Measurements from ENCODE around the gene HAGHL.

HAGHL gene, protein sequence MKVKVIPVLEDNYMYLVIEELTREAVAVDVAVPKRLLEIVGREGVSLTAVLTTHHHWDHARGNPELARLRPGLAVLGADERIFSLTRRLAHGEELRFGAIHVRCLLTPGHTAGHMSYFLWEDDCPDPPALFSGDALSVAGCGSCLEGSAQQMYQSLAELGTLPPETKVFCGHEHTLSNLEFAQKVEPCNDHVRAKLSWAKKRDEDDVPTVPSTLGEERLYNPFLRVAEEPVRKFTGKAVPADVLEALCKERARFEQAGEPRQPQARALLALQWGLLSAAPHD

DNA sequence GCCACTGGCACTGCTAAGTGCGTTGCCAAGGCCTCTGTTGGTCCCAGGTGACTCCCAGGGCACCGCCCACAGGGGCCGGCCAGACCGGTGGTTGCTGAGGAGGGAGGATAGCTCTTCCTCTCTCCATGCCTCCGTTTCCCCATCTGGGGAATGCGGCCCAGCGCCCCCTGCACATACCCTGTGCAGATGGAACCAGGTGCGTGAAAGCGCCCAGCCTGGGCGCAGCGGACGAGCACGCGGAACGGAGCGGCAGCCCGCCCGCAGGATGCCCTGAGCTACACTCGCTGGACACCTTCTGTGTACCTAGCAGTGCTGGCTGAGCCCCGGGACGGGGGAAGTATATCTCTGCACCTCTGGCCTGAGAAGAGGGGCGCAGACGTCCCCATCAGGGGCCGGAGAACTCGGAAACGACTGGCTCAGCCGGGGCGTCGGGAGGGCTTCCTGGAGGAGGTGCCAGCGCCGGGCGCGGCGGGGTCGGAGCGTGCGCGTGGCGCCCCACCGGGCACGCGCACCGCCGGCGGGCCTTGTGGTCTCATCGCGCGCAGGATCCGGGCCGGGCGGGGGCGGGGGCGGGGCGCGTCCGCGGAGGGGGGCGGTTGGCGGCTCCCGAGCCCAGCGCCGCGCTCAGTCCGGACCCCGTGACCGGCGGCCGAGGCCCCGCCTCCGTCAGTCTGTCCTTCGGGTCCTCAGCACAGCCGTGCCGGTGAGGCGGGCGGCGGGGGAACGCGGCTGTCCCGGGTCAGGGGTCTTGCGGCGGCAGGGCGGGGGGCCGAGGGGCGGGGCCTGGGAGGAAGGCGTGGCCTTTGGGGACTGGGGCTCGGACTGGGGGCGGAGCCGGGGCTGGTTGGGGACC, at the start of gene HAGHL, which contains the start of gene CCDC78:
Gene HAGHL (plus strand): TSS at position 669 of the 853 bp plus-strand sequence. CDS start 404 bp downstream, outside the sequence.
Gene CCDC78 (minus strand): TSS at position 6 of the 853 bp plus-strand sequence. CDS start 76 bp downstream, outside the sequence.
- peak; percentile 33 for DNase-seq (ENCODE audit: low read depth)

DNA sequence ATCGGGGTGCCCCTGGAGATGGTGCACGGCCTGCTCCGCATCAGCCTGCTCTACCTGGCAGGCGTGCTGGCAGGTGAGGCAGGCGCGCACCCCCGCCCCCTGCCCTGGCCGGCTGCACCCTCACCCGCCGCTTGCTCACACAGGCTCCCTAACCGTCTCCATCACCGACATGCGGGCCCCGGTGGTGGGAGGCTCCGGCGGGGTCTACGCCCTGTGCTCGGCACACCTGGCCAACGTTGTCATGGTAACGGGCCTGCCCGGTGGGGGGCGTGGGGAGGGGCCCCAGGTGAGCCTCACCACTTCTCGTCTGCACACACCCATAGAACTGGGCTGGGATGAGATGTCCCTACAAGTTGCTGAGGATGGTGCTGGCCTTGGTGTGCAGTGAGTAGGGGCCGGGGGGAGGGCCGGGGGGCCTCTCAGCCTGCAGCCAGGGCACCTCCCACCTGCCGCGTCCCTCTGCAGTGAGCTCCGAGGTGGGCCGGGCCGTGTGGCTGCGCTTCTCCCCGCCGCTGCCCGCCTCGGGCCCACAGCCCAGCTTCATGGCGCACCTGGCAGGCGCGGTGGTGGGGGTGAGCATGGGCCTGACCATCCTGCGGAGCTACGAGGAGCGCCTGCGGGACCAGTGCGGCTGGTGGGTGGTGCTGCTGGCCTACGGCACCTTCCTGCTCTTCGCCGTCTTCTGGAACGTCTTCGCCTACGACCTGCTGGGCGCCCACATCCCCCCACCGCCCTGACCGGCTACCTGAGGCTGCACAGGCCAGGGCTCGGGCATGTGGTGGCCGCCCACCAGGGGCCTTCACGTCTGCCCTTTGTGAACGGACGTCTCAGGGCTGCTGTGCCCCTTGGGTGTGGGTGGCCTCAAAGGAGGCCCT, 49.4 kb upstream of the HAGHL start:
- DNase-seq (ENCODE audit: low read depth), result no peak

DNA sequence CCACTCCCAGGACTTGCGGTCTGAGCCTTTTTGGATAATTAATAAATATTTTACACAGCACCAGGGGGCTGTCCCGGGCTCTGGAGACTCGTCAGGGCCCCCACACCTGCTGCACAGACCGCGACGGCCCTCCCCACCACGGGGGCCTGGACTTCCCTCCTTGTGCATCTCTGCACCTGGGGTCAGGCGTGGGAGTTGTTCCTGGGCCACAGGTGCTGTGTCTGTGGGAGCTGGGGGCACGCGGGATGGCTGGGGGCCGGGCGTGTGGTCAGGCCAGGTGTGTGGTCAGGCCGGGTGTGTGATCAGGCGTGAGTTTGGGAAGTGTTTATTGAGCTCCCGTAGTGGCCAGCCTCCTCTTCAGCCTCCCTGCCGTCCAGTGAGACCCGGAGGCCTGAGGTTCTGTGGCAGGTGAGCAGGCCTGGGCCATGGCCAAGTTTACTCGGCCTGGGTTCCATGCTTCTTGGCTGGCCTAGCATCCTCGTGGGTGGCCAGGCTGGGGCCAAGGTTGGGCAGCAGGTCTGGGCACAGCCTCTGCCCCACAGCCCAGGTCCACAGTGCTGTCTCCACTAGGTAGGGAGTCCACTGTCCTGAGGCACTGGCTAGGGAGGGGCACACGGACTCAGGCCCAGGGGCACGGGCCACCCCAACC, 48.6 kb upstream of the HAGHL start:
- no peak for DNase-seq (ENCODE audit: low read depth)

DNA sequence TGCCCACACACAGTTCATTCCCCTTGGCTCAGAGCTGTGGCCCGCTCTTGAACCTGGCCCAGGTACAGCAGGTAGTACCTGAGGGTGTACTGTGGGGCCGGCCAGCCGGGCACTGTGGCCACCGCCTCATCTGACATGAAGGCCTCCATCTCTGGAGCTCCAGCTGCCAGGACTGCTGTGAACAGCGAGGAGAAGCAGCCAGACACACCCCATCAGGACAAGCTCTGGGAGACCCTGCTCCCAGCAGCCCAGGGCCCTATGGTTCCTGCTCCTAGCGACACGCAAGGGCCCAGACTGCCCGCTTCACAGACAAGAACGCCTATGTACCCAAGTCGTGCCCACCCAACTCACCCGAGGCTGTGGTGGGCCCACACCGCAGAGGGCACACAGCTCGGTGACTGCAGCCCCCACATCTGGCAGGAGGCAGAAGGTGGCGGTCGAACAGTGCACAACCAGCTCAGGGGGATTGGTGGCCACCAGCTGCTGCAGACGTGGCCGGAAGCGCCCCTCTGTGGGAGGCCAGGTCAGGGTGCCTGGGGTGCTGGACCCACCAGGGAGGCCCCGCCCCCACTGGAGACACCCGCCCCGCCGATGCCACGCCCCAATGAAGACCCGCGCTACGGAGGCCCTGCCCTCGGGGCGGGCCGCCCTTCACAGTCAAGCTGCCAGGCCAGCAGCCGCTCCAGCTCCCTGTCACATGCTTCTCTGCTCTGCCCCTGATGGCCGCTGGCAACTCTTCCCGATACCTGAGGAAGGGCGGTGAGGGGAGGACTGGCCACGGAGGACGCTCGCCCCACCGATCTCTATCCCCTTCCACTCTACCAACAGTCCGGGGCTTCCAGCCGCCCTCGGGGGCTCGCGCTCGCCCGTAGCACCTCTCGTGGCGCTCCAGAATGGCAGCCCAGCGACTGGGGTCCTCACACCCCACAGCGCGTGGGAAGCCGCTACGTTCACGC, 47.8 kb upstream of the HAGHL start:
- peak; percentile 35 for DNase-seq (ENCODE audit: low read depth)

DNA sequence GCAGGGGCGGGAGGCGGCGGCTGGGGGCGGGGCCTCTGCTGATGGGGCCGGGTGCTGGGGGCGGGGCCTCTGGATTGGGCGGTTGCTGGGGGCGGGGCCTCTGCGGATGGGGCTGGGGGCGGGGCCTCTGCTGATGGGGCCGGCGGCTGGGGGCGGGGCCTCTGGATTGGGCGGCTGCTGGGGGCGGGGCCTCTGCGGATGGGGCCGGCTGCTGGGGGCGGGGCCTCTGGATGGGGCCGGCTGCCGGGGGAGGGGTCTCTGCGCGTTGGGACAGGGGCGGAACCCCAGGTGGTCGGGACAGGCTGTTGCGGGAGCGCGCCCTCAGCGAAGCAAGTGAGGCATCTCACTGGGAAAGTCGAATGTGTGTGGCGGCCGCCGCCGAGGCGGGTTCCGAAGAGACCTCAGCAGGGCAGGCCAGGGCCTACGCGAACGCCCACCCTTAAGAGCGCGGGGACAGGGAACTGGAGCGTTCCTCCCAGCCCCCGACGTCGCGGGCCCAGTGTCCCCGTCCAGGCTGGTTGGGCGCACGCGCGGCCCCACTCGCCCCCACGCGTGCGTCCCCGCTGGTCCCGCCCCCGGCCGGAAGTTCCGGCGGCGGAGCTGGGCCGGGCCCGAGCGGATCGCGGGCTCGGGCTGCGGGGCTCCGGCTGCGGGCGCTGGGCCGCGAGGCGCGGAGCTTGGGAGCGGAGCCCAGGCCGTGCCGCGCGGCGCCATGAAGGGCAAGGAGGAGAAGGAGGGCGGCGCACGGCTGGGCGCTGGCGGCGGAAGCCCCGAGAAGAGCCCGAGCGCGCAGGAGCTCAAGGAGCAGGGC, 46.9 kb upstream of the HAGHL start, which contains the start of gene STUB1:
Gene STUB1 (plus strand): TSS at position 597 of the 811 bp plus-strand sequence. CDS start 116 bp downstream, at position 713.
- peak; percentile 82 for DNase-seq (ENCODE audit: low read depth)

DNA sequence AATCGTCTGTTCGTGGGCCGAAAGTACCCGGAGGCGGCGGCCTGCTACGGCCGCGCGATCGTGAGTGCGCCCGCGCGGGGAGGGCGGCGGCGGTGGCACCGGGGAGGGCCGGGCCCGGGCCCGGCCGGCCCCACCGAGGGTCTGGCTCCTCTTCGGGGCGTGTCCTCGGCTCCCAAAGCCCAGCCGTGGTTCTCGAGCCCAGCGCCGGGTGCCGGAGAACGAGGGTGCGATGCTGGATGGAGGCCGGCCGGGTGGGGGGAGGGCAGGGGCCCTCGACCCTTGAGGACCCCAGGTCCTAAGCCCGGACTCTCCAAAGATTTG, 46.3 kb upstream of the HAGHL start:
- DNase-seq (ENCODE audit: low read depth), result no peak

DNA sequence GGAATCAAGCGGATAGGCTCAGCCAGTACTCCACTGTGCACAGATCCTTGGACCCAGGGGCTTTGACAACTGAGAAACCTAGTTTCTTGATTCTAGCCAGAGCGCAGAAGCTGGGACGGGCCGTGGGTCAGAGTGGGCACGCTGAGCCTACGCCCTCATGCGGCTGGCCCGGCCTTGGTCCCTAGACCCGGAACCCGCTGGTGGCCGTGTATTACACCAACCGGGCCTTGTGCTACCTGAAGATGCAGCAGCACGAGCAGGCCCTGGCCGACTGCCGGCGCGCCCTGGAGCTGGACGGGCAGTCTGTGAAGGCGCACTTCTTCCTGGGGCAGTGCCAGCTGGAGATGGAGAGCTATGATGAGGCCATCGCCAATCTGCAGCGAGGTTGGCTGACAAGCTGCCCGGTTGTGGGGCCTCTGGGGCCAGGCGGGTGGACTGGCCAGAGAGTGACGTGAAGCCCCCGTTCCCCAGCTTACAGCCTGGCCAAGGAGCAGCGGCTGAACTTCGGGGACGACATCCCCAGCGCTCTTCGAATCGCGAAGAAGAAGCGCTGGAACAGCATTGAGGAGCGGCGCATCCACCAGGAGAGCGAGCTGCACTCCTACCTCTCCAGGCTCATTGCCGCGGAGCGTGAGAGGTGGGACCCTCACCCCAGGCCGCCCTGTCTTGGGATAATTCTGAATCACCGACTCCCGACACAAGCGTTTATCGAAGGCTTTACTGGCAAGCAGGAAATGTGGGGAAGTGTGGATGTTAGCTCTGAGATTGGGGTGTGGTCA, 45.8 kb upstream of the HAGHL start:
- no peak for DNase-seq (ENCODE audit: low read depth)

DNA sequence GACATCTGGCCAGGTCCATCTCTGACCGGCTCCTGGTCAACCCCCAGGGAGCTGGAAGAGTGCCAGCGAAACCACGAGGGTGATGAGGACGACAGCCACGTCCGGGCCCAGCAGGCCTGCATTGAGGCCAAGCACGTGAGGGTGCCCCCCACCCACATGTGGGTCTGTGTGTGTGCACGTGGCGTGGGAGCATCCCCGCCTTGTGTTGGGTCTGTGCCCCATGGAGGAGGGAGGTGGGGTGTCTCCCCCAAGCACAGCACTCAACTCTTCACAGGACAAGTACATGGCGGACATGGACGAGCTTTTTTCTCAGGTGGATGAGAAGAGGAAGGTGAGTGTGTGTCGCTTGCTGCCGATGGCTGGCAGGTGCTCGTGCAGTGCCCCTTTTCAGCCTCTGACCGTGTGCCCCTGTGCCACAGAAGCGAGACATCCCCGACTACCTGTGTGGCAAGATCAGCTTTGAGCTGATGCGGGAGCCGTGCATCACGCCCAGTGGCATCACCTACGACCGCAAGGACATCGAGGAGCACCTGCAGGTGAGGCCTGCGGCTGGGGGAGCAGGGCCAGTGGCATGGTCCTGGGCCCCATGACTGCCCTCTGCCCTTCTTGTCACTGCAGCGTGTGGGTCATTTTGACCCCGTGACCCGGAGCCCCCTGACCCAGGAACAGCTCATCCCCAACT, 45.0 kb upstream of the HAGHL start:
- no peak for DNase-seq (ENCODE audit: low read depth)

DNA sequence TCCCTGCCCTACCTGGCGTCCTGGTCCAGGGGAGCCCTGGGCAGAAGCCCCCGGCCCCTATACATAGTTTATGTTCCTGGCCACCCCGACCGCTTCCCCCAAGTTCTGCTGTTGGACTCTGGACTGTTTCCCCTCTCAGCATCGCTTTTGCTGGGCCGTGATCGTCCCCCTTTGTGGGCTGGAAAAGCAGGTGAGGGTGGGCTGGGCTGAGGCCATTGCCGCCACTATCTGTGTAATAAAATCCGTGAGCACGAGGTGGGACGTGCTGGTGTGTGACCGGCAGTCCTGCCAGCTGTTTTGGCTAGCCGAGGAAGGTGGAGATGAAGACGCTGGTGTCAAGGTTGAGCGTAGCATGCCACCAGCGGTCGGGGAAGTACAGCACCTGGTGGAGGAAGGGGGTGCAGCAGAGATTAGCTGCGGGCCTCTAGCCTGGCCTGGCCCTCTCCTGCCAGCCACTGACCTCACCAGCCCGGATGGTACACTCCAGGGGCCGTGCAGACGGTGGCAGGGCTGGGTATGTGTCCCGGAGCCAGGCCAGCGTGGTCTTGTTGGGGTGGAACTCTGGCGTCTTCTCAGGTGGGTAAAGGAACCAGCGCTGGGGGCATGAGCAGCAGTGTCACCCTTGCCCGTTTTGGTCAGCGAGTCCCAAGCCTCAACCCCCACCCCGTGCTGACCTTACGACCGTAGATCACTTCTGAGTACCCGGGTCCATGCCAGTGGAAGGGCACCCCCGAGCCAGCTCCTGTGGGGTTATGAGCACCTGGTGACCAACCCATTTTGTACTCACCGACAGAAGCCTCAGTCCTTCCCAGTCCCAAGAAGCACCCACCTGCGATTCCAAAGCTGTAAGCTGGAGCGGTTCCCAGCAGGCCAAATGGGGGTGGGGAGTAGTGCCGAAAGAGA, 44.2 kb upstream of the HAGHL start:
- no peak for DNase-seq (ENCODE audit: low read depth)

DNA sequence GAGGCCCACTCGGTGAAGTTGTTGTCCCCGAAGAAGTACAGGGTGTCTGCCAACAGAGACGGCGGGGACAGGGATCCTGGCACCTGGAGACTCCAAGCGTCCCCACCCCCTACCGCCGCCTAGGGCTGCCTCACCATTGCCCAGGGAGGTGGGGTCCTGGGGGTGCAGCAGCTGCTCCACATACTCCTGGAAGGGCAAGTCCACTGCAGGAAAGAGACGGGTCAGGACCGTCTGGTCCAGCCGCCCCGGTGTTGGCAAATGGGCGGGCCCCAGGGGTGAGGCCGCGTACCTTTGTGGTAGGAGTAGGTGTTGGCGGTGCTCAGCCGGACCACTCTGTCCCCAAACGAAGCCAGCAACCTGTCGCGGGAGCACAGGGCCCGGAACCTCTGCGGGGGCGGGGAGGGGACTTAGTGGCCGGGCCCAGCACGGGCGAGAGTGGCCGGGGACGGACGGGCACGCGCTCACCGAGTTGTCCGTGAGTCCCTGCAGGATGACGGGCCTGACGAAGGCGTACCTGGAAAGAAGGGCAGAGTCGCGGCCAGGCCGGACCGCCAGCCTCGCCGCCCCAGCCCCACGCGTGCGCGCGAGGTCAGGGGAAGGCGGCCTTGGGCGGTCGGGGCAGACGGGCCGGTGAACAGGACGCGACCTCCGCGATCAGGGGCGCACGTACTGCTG, 43.4 kb upstream of the HAGHL start:
- no peak for DNase-seq (ENCODE audit: low read depth)

DNA sequence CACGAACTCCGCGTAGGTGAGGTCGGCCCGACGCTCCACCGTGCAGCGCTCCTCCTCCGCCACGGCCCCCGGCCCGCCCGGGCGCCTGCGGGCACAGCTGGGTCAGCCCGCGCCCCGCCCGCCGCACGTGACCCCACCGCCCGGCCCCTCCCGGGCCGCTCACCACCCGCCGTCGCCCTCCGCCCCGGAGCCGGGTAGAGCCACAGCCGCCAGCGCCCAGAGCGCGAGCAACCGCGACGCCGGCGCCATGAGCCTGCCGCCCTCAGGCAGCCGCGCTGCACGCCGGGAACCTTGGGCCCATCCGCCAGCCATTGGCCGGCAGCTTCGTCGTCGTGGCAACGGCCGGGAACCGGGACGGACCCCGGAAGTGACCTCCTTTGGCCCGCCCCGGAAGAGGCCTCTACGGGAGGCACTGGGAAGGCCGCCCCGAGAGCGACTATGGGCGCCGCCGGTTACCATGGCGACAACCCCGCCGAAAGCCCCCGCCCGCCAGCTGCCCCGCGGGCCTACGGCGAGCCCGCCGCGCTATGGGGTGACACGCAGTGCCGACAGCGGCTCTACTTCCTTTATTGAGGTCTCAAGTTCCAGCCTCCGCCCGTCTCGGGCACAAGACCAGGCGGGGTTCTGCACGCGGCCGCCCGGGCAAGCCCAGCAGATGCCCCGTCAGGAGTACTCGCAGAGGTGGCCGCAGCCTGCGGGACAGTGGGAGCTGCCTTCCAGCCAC, 42.7 kb upstream of the HAGHL start, which contains the start of gene JMJD8:
Gene JMJD8 (minus strand): TSS at position 264 of the 724 bp plus-strand sequence. CDS start 15 bp downstream, at position 249.
- DNase-seq (ENCODE audit: low read depth), result peak; percentile 95

DNA sequence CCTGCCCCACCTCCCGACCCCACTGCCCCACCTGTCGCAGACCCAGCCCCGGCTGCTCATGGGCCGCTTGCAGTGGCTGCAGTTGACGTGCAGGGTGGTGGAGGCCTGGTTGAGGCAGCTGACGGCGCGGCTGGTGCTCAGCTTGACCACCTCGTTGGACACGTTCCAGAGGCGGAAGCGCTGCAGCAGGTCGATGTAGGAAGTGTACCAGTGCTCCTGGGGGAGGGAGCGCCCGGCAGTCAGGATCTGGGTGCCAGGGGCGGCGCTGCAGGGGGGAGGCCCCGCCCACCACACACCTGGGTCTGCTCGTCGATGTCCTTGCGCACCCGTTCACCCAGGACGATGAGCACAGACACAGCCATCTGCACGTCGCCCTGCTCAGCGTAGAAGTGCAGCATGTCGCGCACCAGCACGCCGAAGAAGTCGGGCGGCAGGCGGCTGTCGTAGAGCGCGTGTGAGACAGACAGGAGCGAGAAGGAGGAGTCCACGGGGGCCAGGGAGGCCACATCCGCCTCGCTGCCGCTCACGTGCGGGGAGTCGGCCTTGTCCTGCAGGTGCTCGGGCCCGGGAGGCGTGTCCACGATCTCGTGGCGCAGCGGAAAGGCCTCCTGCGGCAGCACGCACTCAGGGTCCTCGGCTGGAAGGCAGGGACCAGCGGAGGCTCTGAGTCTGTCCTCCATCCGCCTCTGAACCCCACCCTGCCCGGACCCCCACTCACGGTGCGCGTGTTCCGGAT, 41.8 kb upstream of the HAGHL start:
- DNase-seq (ENCODE audit: low read depth), result no peak

DNA sequence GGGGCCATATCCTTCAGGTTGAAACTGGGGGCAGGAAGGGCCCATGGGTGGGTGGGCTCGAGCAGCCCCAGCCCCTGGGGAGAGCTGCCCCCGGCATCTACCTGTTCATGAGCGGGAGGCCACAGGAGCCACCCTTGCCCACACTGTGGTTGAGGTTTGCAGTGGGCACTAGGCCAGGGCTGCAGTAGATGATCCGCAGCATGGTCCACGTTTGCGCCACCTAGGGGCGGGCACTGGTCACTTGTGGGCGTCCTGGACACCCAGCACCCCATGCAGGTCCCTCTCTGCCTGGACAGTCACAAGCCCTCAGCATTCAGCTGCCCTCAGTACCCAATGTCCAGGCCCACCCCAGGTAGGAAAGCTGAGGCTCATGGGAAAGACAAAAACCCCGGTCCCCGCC, 40.9 kb upstream of the HAGHL start:
- DNase-seq (ENCODE audit: low read depth), result no peak

DNA sequence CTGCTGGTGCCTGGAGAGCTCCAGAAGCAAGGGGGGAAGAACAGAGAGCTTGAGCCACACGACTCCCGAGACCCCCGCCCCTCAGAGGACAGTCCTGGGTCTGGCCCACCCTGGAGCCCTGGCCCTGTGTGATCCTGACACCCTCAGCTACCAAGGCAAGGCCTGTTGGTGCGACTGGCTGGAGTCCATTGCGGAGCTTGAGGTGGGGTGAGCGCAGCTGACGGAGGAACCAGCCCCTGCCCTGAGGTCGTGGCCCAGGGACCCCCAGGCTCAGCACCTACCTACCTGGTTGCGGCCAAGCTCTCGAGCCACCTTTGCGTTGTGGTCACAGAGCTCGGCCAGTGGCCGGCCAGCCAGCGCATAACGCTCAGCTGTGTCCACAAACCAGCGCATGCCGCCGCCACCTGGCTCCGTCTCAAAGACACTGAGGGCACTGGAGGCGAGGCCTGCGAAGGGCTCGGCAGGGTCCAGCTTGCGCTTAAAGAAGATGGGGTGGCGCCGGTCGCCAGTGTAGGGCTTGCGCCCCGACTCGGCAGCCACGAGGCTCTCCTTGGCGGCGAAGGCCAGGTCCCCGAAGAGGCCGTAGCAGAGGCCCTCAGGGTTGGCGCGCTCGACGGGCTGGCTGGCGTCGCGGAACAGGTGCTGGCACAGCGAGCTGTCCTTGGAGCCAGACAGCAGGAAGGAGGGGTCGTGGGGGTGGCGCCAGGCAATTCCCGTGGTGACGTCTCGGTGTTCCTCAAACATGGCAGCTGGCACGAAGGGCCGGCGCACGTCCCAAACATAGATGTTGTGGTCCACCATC, 40.2 kb upstream of the HAGHL start:
- DNase-seq (ENCODE audit: low read depth), result no peak
